HG03342 (cell line): ENCODE measurements around the gene IPPK.
"Not testable (repeated sequence)": the region's sequence is repeated elsewhere in the genome, so short reads cannot be mapped to it uniquely, and the experiment has no call there.

Experiments
- ATAC-seq: cut with Tn5 transposase; IDR thresholded peaks from one replicate; pipeline ENCODE4 v1.9.1; 2021; ENCODE audit warnings: mild to moderate bottlenecking, moderate library complexity; ENCODE audit not compliant: unreplicated experiment

The IPPK gene

DNA sequence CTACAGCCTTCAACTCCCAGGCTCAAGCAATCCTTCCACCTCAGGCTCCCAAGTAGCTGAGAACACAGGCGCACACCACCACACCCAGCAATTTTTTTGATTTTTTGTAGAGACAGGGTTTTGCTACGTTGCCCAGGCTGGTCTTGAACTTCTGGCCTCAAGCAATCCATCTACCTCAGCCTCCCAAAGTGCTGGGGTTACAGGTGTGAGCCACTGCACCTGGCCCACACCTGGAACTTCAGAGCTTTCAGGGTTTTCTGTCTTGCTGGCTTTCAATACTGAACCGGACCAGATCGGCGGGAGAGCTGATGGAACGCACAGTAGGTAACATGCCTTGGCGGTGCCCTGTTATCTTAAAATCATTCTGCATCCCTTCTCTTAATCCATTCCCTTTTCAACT, 30.8 kb downstream of the IPPK start:
- ATAC-seq: no peak

- no peak for ATAC-seq
These were observed 31.3 kb downstream of the IPPK start for GRCh38 chr9:92638621-92639101.

- ATAC-seq: no peak
These were observed 31.9 kb downstream of the IPPK start for GRCh38 chr9:92637886-92638620.

GRCh38 chr9:92637326-92637725, 32.6 kb downstream of the IPPK start:
- ATAC-seq: no peak

- ATAC-seq: no peak
These were observed 33.3 kb downstream of the IPPK start for GRCh38 chr9:92636627-92637026.

GRCh38 chr9:92635760-92636159, 34.2 kb downstream of the IPPK start:
- no peak for ATAC-seq

DNA sequence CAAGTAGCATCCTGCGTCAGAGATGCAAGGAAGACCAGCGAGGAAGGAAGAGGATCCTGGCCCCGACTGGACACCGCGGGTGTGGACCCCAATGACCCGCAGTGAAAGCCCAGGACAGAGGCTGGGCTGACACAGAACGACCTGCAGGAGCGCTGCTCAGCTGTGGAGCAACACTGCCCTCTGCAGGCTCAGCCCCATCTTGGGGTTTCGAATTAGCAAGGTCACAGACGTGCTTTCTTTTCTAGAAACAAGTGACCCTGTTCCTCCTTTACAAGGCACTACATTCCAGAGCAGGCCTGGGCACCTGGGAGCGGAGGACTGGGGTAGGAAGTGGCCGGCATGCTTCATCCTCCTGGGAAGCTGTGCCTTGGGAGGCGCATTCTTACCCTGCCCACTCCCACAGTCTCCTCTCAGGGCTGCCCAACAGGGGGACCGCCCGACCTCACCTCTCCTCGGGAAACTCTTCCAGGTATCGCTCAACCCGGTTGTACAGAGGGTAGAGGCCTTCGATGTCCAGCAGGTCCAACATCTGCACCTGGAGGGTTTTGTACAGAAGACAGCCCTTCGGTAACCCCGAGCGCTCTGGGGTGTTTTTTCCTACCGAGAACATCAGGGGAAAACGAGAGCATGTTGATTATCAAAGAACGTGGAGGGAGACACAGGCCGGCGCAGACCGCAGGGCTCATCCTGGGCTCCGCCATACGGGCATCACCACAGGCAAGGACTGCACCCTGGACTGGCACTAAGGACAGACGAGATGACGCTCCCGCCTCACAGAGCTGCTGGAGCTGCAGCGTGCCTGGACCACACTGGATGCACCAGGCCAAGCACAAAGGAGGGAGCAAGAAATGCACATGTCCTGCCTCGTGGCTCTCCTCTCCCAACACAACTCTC, 35.0 kb downstream of the IPPK start:
- no peak for ATAC-seq

DNA sequence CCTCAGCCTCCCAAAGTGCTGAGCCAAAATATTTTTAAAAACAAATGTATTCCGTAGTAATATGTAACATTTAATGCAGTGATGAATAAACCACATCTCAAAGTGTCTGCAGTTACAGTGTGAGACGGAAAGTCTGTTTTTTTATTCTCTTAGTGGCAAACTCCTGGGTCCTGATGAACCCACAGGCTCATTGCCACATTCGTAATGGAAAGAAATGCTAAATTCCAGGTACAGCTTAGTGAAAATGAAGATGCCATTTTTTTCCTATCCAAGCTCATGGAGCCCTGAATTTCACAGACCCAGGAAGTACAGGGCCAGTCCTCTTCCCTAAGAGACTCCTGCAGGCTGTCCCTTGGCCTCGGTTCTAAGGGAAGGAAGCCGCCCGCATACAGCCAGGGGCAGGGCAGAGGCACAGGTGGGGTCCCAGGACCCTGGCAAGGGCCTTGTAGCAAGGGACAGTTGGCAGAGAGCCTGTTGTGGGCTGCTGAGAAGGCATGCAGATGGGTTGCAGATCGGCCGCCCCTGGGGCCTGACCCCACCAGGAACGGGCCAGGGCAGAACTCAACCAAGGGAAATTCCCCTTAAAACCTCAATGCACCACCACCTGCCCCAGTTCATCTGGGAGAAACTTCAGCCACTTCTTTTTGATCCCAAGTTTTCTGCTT, 36.2 kb downstream of the IPPK start:
- no peak for ATAC-seq

- ATAC-seq: no peak
These were observed 37.3 kb downstream of the IPPK start for GRCh38 chr9:92632641-92633040.

DNA sequence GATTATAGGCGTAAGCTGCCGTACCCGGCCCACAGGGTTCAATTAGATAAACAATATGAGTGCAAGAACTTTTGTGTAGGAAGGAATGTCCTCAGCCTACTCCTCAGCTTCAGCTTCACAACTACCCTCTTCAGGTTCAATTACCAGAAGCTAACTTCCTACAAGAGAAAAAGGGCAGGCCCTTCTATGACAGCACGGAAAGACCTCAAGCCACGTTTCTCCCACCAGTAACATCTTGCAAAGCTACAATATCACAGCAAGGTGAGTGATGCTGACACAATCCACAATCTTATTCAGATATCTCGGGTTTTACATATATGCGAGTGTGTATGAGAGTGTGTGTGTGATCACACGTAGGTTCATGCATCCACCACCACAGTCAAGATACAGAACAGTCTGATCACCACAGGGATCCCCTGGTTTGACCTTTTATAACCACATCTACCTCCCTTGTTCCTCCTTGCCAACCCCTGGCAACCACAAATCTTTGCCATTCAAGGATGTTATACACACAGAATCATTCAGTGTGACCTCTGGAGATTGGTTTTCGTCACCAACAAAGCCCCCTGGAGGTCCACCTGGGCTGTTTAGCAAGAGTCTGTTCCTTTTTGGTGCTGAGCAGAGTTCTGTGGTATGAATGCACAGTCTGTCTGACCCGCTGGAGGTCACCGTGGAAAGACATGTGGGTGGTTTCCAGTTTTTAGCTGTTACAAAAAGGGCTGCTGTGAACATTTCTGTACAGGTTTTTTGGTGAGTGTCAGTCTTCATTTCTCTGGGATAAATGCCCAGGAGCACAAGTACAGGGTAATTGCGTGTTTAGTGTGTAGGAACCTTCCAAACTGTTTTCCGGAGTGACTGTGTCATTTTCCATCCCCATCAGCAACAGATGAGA, 38.2 kb downstream of the IPPK start:
- no peak for ATAC-seq

- ATAC-seq: no peak
These were observed 42.3 kb downstream of the IPPK start for GRCh38 chr9:92627651-92628050.

DNA sequence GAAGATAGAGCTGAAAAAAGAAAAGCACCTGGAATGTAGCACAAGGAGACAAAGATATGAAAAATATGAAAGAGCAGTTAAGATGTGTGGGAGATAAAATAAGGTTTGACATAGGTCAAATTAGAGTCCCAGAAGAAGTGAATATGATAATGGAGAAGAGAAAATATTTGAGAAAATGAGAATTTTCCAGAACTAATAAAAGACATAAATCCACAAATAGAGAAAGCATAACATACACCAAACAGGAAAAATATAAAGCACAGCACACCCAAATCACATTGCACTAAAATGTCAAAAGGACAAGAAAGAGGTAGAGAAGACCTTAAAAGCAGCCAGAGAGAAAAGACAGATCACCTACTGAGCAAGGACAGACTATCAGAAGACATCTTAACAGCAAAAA, 43.4 kb downstream of the IPPK start:
- no peak for ATAC-seq

DNA sequence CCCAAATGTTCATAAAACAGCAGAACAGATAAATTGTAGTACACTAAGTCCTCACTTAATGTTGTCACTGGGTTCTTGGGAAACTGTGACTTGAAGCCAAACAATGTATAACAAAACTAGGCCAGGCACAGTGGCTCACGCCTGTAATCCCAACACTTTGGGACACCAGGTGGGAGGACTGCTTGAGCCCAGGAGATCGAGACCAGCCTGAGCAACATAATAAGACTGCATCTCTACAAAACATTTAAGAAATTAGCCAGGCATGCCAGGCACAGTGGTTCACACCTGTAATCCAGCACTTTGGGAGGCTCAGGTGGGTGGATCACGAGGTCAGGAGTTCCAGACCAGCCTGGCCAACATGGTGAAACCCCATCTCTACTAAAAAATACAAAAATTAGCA, 46.0 kb downstream of the IPPK start:
- not testable (repeated sequence) for ATAC-seq

DNA sequence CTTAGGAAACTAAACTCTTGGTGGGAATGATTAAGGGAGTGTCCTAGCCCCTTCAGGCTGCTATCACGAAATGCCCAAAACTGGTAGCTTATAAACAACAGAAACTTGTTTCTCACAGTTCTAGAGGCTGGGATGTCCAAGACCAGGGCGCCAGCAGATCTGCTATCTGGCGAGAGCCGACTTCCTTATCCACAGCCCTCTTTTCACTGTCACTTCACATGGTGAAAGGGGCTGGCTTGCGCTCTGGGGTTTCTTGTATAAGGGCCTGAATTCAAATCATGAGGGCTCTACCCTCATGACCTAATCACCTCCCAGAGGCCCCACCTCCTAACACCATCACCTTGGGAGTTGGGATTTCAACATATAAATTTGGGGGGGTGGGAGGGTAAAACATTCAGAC, 49.1 kb downstream of the IPPK start:
- no peak for ATAC-seq

- no peak for ATAC-seq
These were observed 50.2 kb downstream of the IPPK start for GRCh38 chr9:92619601-92620300.

DNA sequence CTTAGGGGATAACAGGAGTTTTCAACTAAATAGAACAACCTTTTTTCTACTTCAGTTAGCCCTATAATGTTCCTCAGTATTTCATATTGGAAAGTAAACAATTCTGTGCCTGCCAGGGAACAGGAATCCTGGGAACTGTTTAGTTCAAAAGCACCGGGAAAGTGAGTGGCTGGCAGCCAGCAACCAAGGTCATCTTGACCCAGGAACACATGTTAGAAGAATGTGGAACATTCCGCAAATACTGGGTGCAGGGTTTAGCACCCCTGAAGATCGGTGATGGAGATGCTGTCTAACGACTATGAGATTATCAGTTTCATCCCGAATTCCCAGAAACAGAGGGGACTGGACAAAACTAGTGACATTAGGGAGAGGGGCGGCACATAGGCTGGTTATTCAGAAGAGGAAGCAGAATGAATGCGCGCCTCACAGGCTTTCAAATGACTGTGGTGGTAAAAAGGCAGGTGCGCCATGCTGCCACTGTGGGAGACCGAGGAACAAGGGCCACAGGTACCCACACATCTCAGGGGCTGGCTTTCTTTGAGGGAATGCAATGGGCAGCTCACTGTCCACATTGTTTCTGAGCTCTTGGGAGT, 51.2 kb downstream of the IPPK start:
- no peak for ATAC-seq

GRCh38 chr9:92617951-92618510, 51.9 kb downstream of the IPPK start:
- ATAC-seq: no peak

DNA sequence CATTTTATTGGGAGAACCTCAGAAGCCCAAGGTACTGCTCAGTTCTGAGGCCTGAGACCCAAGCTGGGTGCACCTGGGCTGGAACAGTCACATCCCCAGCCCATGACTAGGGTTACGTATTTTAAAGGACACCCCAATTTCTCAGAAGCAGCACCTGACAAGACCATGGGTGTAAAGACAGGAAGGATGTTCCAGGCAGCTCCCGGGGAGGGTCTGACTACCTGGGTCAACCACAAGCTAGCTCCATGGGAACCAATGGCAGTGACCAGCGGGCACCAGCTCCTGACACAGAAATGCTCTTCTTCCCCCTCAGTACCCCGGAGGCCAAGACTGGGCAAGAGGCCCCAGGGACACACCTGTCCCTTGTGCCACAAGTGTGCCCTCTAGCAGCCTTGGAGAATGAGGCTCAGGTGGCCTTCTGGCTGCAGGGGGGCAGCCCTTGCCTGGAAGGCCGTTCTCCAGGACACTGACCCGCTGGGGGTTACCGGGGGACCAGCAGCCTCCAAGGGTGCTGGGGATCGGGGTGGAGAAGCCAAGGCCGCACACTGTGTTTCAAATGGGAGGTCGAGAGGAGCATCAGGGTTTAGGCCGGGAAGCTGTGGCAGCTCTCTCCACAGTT, 52.6 kb downstream of the IPPK start:
- ATAC-seq: no peak

GRCh38 chr9:92616655-92617111, 53.2 kb downstream of the IPPK start:
- no peak for ATAC-seq
